GM19193 (cell line): ENCODE measurements around the gene BOD1L1.

Source experiments
- POLR2A ChIP-seq: IDR thresholded peaks from 4 replicates; pipeline ENCODE4 v1.6.1; 2011; ENCODE audit not compliant: insufficient read depth, insufficient read length; ENCODE audit errors: extremely low read depth

Gene BOD1L1

GRCh38 chr4:13539619-13540445, 87.7 kb downstream of the BOD1L1 start:
- TF ChIP-seq POLR2A = no peak

GRCh38 chr4:13539047-13539618, 88.4 kb downstream of the BOD1L1 start:
- no peak for TF ChIP-seq POLR2A

- no peak for TF ChIP-seq POLR2A
These were observed 89.0 kb downstream of the BOD1L1 start for GRCh38 chr4:13538427-13538973.

- no peak for TF ChIP-seq POLR2A
These were observed 89.7 kb downstream of the BOD1L1 start for GRCh38 chr4:13537832-13538177.

DNA sequence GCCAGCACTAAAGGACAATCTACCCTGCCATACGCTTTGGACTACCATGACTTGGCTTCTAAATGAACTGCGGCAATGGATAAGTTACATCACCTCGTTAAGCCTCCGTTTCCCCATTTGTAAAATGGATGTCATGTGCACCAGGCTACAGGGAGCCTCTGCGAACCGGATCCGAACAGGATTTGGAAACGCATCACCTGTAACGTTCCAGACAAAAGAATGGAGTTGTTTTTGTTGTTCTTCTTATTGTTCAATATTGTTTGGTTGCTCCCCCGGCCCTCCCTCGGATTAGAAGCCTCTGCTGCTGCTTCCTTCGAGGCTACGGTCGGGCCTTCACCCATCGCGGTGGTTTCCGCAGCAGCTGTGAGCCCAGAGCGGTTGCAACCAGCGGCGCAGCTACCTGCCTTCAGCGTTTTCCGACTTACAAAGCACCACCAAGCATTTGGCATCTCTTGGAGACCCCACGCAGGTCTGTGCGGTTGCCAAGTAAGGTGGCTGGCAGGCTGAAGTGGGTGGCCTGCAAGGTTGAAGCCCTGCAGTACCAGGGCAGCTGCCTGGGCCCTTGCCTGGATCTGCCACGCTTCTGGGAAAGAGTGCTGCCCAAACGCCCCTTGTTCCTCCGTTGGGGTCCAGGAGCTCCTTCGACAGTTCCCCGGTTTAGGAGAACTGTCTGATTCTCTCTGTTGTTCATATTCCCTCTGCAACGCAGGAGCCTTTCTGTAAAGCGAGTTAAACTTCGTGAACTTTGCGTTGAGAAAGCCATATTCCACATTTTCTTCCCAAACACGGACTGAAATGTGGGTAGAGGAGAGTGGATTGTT, 90.3 kb downstream of the BOD1L1 start:
- TF ChIP-seq POLR2A = no peak

- no peak for TF ChIP-seq POLR2A
These were observed 90.9 kb downstream of the BOD1L1 start for GRCh38 chr4:13536607-13537006.

GRCh38 chr4:13535708-13536361, 91.7 kb downstream of the BOD1L1 start:
- TF ChIP-seq POLR2A = no peak

GRCh38 chr4:13535118-13535517, 92.4 kb downstream of the BOD1L1 start:
- no peak for TF ChIP-seq POLR2A

GRCh38 chr4:13534344-13535063, 93.0 kb downstream of the BOD1L1 start:
- no peak for TF ChIP-seq POLR2A

- TF ChIP-seq POLR2A = no peak
These were observed 93.7 kb downstream of the BOD1L1 start for GRCh38 chr4:13533670-13534343.

DNA sequence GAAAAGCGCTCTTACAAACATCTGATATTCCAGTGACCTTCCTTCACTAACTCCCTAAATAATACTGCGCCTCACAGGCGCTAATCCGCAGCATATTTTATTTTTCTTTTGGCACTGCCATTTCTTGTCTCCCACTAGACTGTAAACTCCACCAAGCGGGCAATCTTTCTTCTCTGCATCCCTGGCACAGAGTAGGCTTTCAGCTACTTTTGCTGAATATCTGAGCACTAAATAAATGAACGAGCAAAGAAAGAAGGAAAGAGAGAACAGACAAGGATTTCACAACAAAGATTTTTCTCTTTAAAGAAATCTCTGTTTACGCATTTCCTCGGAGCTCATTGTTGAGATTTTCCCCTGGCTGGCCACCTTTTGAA, 95.9 kb downstream of the BOD1L1 start:
- no peak for TF ChIP-seq POLR2A

DNA sequence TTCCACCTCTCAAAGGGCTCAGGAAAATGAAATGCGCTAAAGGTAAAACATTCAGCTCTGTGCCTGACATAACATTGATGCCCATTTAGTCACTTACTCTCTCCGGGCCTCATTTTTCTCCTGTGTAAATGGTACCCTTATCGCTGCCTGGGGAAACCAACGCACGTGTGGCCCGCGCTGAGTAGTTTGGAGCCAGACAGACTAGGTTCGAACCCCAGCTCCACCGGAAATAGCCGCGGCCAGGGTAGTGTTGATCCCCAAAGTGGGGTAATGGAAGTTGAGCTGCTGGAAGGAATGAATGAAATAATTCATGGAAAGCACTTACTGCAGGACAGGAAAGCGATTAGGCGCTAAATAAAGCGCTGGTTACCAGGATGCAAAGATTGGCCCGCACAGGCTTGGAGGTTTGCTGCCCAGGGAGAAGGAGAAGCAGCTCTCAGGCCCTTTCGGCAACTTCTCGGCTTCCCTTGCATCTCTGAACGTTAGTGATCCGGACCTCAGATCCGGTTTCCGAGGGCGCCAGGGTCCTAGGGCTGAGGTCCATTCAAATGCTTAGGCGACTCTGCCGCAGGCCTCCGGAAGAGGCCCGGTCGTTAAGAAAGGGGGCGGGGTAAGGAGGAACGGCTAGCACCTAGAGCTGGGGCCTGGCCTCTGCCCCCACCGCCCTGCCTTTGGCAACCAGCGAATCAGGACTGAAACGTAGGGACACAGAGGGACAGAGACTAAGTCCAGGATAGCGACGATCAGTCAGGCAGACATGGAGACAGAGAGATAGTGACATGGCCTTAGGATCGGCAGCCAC, 96.5 kb downstream of the BOD1L1 start:
- no peak for TF ChIP-seq POLR2A

GRCh38 chr4:13529128-13529919, 98.2 kb downstream of the BOD1L1 start:
- no peak for TF ChIP-seq POLR2A

DNA sequence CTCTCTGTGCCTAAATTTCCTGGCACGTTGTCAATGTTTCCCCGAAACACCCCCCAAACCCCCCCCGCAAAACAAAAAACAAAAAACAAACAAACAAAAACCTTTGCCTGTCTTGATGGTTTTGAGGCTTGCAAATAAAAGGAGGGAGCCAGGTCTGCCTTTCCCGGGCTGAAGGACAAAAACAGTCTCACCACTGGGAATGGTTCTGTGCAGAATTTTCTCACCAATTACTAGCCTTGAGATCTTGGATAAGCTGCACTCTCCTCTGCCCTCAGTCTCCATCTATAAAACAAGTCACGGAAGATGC, 98.8 kb downstream of the BOD1L1 start:
- TF ChIP-seq POLR2A = no peak
